Osteoblast (primary cell): ENCODE data around the gene CDKN1A. TPM values are rescaled to one million over a fixed set of nuclear protein-coding genes. Genes with fewer than 3 reads are reported as not detected.
A peak's percentile ranks its signal among the peaks of the same experiment; 100 is the strongest.

Source experiments
- DNase-seq: peaks from one replicate; pipeline ENCODE4 v3.0.0; 2011; ENCODE audit warnings: low spot score, mixed read lengths; ENCODE audit not compliant: insufficient read length; ENCODE audit errors: missing footprints
- H2AFZ ChIP-seq: 2 replicates; pipeline ENCODE4 v1.6.0; 2011; ENCODE audit warnings: mild to moderate bottlenecking, low read length
- H3K27ac ChIP-seq: 2 replicates; pipeline ENCODE4 v1.5.1; 2011; ENCODE audit warnings: mild to moderate bottlenecking, low read depth, low read length, moderate library complexity
- H3K27me3 ChIP-seq: 2 replicates; pipeline ENCODE4 v1.6.0; 2012; ENCODE audit warnings: mild to moderate bottlenecking, control low read depth, inconsistent platforms, low read length, moderate library complexity; ENCODE audit not compliant: insufficient read depth
- H3K36me3 ChIP-seq: 2 replicates; pipeline ENCODE4 v1.5.1; 2011; ENCODE audit warnings: mild to moderate bottlenecking, low read length, control low read depth, moderate library complexity; ENCODE audit not compliant: insufficient read depth
- H3K4me1 ChIP-seq: 2 replicates; pipeline ENCODE4 v1.5.1; 2011; ENCODE audit warnings: mild to moderate bottlenecking, low read length, control low read depth, moderate library complexity; ENCODE audit not compliant: insufficient read depth
- H3K4me2 ChIP-seq: 2 replicates; pipeline ENCODE4 v1.6.0; 2011; ENCODE audit warnings: mild to moderate bottlenecking, low read length; ENCODE audit not compliant: insufficient read depth
- H3K4me3 ChIP-seq: fragments of 200-600 bp; sonication (generic); 3 replicates; pipeline ENCODE4 v1.5.1; 2012; ENCODE audit warnings: mild to moderate bottlenecking, low read length, inconsistent platforms; ENCODE audit not compliant: insufficient read depth
- H3K79me2 ChIP-seq: 2 replicates; pipeline ENCODE4 v1.6.0; 2012; ENCODE audit warnings: mild to moderate bottlenecking, low read length, control low read depth, inconsistent platforms; ENCODE audit not compliant: insufficient read depth
- H3K9me3 ChIP-seq: 2 replicates; pipeline ENCODE4 v1.5.1; 2011; ENCODE audit warnings: low read depth, low read length, control low read depth
- H4K20me1 ChIP-seq: 2 replicates; pipeline ENCODE4 v1.6.0; 2012; ENCODE audit warnings: mild to moderate bottlenecking, low read length, control low read depth; ENCODE audit not compliant: insufficient read depth
- total RNA-seq: library from RNA; depleted of rRNA; stranded (reverse); fragments of >200 nt; gene quantifications from 2 replicates; pipeline ENCODE4 v1.2.3, GENCODE V29; 2012
- TF ChIP-seq, protein P1 (sequence below): IDR thresholded peaks from 2 replicates; pipeline ENCODE4 v1.5.1; 2011; ENCODE audit warnings: mild to moderate bottlenecking, low read depth, low read length, moderate library complexity; ENCODE audit errors: extremely low read depth

Gene CDKN1A
- total RNA-seq, 1 donor, result 461 TPM

DNA sequence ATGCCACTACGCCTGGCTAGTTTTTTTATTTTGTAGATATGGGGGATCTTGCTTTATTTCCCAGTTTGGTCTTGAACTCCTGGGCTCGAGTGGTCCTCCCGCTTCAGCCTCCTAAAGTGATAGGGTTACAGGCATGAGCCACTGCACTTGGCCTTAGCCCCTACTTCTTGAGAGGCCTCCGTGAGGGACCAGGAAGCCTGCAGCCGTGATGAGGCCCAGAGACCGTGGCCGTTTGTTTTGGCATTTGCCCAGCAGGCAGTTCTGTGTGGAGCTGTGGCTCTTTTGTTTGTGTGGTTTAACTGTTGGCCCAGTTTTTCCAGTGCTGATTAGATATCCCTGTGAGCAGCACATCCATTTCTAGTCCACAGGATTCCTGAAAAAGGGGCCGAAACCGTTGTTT, 44.6 kb upstream of the CDKN1A start:
- Histone ChIP-seq H2AFZ (no peak overlapping the region), H3K4me3 (no peak overlapping the region), H3K27ac (peak overlapping the region; percentile 2), H3K36me3 (no peaks in the 10 kb centered on the region), H3K27me3 (no peaks in the 10 kb centered on the region), H3K4me2 (peak overlapping the region; percentile 21), H3K79me2 (no peaks in the 10 kb centered on the region), H3K4me1 (peaks cover 13% of the 10 kb centered on the region), H4K20me1 (no peaks in the 10 kb centered on the region), H3K9me3 (no peaks in the 10 kb centered on the region)
- TF ChIP-seq, protein P1, sequence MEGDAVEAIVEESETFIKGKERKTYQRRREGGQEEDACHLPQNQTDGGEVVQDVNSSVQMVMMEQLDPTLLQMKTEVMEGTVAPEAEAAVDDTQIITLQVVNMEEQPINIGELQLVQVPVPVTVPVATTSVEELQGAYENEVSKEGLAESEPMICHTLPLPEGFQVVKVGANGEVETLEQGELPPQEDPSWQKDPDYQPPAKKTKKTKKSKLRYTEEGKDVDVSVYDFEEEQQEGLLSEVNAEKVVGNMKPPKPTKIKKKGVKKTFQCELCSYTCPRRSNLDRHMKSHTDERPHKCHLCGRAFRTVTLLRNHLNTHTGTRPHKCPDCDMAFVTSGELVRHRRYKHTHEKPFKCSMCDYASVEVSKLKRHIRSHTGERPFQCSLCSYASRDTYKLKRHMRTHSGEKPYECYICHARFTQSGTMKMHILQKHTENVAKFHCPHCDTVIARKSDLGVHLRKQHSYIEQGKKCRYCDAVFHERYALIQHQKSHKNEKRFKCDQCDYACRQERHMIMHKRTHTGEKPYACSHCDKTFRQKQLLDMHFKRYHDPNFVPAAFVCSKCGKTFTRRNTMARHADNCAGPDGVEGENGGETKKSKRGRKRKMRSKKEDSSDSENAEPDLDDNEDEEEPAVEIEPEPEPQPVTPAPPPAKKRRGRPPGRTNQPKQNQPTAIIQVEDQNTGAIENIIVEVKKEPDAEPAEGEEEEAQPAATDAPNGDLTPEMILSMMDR, result no peak
- peak; percentile 96 for DNase-seq

GRCh38 chr6:36634317-36635108, 44.0 kb upstream of the CDKN1A start:
- peak overlapping the region; percentile 35 for H2AFZ ChIP-seq
- no peaks in the 10 kb centered on the region for H4K20me1 ChIP-seq
- no peaks in the 10 kb centered on the region for H3K27me3 ChIP-seq
- H3K9me3 ChIP-seq, result no peaks in the 10 kb centered on the region
- no peaks in the 10 kb centered on the region for H3K79me2 ChIP-seq
- H3K4me3 ChIP-seq, result peak overlapping the region; percentile 0
- no peaks in the 10 kb centered on the region for H3K36me3 ChIP-seq
- peaks cover 13% of the 10 kb centered on the region for H3K4me1 ChIP-seq
- peak overlapping the region; percentile 21 for H3K4me2 ChIP-seq
- DNase-seq, result no peak
- H3K27ac ChIP-seq, result peak overlapping the region; percentile 2
- TF ChIP-seq, protein P1, result no peak

- peaks cover 13% of the 10 kb centered on the region for H3K4me1 ChIP-seq
- no peak overlapping the region for H3K4me2 ChIP-seq
Measured at GRCh38 chr6:36636283-36636682, 42.2 kb upstream of the CDKN1A start.

More at GRCh38 chr6:36636283-36636682, 42.2 kb upstream of the CDKN1A start:
- no peaks in the 10 kb centered on the region for H4K20me1 ChIP-seq
- H3K9me3 ChIP-seq, result no peaks in the 10 kb centered on the region
- no peaks in the 10 kb centered on the region for H3K36me3 ChIP-seq
- TF ChIP-seq, protein P1, result no peak
- no peak overlapping the region for H3K27ac ChIP-seq
- H3K27me3 ChIP-seq, result no peaks in the 10 kb centered on the region
- DNase-seq, result no peak
- no peak overlapping the region for H2AFZ ChIP-seq
- no peak overlapping the region for H3K4me3 ChIP-seq
- H3K79me2 ChIP-seq, result no peaks in the 10 kb centered on the region
